Embryonic facial prominence (tissue), 1 donor: ENCODE measurements around the gene ZNRF1.
"Not testable (repeated sequence)": the region's sequence is repeated elsewhere in the genome, so short reads cannot be mapped to it uniquely, and the experiment has no call there.

Experiments
- DNase-seq: peaks from one replicate; pipeline ENCODE4 v3.0.0-alpha.2; 2016; ENCODE audit errors: extremely low spot score

ZNRF1 gene

DNA sequence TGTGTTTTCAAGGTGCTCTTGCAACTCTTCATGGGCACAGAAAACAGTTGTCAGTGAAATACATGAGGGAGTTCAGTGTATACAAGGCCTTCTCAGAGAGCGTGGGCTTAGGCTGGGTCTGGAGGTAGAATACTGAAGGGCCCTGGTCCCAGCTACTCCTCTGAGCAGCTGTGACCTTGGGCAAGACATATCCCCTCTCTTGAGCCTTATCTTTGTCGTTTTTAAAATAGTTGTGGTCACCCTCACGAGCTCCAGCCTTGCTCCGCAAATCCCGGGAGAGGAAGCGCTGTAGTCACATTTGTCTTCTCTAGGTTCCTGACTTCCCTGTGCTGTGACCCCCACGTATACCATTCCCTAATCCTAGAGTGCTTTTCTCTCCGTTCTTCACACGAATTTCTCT lies 3.6 kb downstream of the ZNRF1 start:
- no peak for DNase-seq

DNA sequence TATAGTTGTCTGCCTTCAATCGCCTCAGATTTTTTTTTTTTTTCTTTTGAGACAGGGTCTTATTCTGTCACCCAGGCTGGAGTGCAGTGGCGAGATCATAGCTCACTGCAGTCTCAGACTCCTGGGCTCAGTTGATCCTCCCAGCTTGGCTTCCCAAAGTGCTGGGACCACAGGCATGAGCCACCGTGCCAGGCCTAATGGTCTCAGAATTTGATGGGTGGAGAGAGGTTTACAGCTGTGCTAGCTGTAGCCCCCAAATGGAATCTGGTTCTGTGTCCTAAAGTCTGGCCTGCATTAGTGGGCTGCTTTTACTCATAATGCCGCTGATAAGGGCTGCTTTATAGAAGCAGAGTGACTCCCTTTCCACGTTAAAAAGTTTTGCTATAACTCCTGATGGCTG lies 5.1 kb downstream of the ZNRF1 start:
- no peak for DNase-seq

DNA sequence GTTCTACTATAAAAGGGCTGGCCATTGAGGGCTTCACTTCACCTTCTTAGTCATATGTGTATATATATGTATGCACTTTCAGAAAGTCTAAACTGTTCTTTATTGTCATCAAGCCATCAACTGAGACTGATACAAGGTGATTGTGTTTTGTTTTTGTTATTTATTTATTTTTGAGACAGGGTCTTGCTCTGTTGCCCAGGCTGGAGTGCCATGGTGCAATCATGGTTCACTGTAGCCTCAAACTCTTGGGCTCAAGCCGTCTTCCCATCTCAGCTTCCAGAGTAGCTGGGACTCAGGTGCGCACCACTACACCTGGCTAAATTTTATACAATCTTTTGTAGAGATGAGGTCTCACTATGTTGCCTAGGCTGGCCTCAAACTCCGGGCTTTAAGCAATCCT lies 5.6 kb downstream of the ZNRF1 start:
- no peak for DNase-seq

DNA sequence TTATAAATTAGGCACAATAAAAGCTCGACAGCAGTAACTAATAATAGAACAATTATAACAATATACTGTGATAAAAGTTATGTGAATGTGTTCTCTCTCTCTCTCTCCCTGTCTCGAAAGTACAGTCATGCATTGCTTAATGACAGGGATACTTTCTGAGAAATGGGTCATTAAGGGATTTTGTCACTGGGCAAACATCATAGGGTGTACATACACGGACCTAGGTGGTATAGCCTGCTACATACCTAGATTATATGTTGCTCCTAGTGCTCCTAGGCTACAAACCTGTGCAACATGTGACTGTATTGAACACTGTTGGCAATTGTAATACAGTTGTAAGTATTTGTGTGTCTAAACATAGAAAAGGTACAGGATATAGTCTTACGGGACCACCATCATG lies 6.9 kb downstream of the ZNRF1 start:
- DNase-seq, result no peak

DNA sequence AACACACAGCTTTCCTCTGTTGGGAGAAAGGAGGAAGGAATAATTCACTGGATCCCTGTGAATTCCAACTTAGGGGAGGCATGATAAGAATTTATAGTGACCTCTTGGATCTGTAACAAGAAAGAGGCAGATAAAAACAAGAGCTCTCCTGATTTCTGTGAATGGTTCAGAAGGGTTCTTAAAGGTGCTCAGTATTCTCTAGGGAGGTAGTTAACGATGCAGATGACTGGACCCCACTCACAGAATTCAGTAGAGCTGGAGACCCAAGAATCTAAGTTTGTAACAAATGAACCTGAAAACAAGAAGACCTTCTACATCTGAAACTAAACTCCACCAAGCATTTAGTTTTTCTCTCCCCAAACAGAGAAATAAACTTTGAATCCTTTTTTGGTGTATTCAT lies 8.6 kb downstream of the ZNRF1 start:
- DNase-seq, result no peak

DNA sequence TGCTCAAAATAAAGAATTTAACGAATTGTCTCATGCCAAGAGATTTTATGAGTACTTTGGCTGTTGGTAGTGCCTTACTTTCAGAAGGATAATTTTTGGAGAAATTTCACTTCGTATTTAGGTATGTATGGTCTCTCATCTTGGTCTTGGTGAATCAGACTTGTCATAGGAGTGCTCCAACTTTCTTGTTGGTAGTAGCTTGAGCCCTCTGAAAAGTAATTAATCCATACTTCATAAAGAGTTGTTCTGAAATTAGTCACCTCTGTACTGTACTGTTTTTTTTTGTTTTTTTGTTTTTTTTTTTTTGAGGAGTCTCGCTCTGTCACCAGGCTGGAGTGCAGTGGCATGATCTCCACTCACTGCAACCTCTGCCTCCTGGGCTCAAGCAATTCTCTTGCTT lies 11.6 kb downstream of the ZNRF1 start:
- DNase-seq, result no peak

DNA sequence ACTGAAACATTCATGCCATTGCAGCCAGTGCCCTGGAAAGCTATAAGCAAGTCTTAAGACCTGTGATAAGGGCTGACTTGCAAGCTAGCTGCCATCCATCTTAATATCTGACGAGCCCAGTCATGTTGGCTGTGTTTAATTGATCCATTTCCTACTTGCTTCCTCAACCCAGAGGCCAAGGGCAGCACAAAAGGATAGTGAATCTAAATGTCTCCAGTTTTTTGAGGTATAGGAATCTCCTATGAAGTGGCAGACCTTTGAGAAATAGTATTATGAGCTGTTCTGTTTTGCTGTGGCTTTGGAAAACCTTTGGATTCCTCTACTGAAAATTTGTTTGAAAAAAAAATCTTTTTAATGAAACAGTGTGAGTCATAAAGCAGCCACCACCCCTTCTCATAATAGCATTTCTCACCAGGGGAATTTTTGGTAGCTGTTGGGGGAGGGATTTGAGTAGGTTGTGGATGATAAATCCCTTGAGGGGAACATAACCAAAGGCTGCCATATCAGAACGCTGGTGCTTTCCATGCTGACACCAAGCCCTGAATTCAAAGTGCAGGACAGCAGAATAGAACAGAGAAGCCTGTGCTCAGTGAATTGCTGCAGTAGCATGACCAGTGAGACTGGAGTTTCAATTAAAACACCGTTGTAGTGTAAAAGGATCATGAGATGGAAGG lies 12.9 kb downstream of the ZNRF1 start:
- DNase-seq, result no peak

DNA sequence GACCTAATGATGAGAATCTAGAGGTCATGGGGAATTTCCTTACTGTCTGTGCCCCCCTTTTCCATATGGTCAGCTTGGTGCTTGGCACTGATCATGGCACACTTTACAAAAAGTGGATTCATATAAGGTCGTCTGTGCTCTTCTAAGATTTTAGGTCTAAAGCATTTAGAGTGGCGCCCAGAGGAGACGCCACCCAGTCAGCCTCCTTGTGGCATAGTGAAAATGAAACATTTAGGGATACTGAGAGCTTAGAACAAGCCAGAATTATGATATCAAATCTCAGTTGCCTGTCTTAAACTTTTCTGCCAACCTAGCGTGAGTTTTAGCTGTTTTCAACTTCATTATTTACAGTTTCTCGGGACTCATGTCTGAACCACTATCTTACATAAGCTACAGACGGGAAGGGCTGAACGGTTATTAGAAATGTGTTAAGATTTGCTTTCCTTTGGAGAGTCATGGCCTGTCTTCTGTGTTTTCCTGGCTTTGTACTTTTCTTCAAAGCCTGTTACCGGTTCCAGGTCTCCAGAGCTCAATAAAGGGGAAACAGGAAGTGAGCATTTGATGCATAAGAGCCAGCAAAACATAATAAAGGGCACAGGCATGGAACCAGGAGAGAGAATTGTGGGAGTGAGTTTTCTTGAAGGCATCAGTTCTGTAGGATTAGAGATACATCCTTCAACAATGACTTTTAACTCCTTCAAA lies 13.7 kb downstream of the ZNRF1 start:
- DNase-seq, result no peak

DNA sequence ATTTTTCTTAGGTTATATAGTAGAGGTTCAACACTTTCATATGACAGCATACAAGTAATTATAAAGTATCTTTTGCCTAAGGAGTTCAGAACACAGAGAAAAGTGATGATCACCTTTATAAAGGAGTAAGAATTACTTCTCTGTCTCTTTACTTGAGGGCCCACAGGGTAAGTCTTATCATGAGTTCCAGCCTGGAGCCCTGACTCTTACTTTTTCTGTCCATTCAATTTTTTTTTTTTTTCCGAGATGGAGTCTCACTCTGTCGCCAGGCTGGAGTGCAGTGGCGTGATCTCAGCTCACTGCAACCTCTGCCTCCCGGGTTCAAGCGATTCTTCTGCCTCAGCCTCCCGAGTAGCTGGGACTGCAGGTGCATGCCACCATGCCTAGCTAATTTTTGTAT lies 14.3 kb downstream of the ZNRF1 start:
- not testable (repeated sequence) for DNase-seq

DNA sequence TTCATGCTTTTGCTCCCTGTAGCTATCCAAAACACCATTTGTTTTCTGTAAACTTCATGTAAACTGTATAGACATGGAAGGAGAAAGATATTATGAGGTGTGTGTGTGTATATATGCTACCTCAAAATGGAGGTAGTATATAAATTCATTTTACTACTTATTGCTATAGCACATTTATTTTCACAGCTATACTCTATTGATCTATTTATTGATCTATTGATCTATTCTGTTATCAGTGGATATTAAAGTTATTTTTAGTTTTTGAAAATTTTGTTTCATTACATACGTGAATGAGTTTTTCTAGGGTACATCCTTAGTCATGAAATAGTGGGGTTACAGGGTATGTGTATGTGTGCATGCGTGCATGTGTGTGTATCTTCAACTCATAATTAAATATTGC lies 15.5 kb downstream of the ZNRF1 start:
- no peak for DNase-seq

DNA sequence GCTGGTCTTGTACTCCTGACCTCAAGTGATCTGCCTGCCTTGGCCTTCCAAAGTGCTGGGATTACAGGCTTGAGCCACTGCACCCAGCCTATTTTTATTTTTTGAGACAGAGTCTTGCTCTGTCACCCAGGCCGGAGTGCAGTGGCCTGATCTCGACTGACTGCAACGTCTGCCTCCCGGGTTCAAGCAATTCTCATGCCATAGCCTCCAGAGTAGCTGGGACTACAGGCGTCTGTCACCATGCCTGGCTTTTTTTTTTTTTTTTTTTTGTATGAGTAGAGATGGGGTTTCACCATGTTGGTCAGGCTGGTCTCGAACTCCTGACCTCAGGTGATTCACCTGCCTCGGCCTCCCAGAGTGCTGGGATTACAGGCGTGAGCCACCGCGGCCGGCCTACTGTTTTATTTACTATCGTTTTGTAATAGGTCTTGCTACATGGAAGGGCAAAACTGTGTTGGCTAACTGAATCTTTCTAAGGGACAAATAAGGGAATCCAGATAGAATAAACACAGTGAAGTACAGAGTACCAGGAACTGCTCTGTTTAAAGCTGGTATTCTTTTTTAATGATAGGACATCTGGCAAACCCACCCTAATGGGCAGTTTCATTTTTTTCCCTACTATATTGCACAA lies 17.7 kb downstream of the ZNRF1 start:
- not testable (repeated sequence) for DNase-seq

DNA sequence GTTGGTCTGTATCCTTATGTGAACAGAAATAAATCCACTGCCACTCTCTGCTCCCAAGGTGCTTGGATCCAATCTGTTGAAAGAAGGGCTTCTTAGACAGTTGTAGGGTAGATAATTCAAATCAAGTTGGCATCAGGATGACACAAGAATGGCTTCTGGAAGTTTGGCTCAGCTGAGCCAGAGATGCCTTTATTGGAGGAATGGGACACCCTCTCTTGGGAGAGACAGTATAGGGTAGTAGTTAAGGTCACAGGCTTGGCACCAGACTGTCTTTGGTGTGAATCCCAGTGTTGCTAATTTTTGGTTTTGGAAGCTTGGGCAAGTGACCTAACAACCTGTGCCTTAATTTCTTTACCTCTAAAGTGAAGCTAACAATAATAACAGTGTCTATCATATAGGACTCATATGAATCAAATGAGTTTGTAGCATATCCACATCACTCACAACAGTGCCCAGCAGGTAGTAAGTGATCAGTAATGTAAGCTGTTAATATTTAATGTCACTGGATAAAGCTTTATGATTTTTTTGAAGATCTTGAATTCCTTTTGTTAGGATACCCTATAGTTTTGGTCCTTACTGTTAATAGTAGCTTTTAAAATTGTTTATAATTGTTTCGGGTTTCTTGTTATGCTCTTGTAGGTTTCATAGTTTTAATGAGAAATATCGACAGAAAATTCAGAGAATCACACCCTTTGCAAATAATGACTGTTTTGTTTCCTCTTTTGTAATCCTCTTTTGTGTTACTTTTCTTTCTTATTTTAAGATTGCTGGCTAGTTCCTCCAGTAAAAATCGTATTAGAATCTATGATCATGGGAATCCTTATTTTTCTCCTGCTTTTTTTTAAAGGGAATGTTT lies 19.1 kb downstream of the ZNRF1 start:
- no peak for DNase-seq

DNA sequence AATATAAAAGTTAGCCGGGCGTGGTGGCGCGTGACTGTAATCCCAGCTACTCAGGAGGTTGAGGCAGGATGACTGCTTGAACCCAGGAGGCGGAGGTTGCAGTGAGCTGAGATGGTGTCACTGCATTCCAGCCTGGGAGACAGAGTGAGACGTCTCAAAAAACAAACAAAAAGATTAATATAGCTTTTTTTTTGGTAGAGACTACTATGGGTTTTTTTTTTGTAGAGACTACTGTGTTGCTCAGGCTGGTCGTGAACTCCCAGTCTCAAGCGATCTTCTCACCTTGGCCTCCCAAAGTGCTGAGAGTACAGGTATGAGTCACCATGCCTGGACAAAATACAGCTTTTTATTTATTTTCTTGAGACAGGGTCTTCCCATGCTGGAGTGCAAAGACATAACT lies 20.2 kb downstream of the ZNRF1 start:
- no peak for DNase-seq

DNA sequence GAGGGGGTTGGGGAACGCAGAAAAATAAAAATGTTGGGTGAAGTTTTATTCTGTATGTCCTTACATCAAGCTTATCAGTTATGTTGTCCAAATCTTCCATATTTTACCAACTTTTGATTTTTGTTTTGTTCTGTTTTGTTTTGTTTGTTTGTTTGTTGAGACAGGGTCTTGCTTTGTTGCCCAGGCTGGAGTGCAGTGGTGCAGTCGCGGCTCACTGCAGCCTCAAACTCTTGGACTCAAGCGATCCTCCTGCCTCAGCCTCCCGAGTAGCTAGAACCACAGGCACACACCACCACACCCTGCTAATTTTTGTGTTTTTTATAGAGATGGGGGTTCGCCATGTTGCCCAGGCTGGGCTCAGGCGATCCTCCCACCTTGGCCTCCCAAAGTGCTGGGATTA lies 20.8 kb downstream of the ZNRF1 start:
- DNase-seq, result no peak

DNA sequence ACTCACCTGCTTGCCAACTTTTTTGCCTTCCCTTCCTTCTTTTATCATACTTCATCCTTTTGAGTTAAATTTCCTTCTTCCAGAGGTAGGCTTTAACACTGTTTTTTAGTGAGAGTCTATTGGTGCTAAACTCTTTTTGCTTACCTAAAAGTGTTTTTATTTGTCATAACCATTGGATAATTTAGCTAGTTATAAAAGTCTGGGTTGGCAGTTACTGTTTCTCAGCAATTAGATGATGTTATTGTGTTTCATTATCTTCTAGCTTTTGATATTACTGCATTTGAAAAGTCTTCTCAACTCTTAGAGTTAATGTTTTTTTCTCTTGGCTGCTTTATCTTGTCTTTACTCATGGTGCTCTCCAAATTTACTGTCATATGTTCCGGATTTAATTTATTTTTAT lies 22.6 kb downstream of the ZNRF1 start:
- DNase-seq, result no peak

DNA sequence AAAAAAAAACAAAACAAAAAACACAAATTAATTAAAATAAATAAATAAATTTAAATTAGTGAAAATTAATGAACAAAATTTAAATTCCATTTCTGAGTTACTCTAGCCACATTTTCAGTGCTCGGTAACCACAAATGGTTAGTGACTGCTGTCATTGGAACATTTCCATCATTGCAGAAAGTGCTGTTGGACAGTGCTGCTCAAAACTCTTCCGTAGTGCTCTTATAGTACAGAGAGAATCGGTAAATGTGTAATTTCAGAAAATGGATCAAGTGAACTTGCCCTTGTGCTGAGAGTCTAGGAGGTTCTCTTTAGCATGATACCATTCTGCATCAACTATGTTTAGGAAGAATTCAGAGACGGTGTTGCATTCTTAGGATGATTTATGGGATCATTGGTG lies 23.7 kb downstream of the ZNRF1 start:
- DNase-seq, result no peak

DNA sequence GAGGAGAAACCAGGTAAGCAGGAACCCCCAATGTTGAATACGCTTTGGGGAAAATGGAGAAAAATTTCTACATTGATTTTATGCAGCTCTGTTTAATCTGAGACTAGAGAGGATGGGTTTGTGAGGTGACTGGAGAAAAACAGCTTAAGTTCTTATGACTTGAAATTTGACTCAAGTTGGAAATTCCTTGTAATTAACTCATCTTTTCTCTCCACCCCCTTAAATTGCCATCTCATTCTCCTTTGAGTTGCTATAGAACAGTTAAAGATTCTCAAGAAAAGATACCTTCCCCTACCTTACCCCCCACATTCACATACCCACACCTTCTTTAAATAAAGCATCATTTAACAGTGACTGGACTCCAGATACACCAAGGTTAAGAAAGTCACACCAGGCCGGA lies 24.2 kb downstream of the ZNRF1 start:
- no peak for DNase-seq

DNA sequence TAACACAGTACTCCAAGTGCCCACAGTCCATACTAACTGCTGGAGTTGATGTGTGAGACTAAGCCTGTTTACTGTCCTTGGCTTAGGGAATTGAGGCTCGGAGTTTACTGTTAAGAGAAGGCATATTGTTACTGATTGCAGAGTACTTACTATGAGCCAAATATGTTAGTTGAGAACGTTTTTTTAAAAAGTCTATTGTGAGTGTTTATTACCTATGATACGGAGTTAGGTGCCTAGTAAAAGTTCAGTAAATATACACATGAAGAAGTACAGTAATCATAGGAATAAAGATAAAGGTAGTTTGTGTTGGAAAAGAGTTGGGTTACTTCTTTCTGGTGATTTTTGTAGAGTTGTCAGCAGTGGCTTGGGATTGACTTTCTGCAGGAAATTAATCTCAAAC lies 25.4 kb downstream of the ZNRF1 start:
- DNase-seq, result no peak

DNA sequence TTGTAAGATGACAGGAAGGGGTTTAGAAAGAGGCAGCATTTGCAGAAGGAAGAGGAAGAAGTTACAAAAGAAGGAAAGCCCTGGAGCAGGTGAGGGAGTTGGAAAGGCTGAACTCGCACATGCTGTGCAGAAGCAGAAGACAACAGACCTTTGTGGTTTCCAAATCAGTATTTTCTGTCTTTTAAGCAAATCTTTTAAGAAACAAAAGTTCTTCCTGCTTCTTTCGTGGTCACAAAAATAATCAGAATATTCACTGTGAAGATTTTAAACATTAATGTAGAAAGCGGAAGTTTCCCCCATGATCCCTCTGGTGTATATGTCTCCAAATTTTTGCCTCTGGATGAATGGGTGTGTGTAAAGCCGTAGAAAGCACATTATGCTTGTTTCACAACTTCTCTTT lies 25.8 kb downstream of the ZNRF1 start:
- no peak for DNase-seq

DNA sequence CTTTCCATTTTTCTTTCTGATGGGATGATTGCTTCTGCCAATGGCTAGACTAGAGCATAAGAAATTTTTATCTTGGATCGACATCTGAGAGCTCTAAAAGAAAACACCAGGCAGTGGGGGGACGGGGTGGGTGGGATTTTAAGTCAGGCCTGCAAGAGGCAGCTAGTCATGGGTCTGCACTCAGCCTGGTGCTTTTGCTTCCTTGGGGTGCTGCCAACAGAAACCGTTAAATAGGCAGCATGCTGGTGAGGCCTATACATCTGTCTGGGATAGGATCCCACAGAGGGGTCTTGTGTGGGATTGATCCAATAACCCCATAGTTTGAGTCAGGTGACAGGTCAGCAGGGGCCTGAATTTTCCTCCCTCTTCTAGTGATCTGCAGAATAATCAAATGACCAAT lies 26.9 kb downstream of the ZNRF1 start:
- DNase-seq, result no peak

DNA sequence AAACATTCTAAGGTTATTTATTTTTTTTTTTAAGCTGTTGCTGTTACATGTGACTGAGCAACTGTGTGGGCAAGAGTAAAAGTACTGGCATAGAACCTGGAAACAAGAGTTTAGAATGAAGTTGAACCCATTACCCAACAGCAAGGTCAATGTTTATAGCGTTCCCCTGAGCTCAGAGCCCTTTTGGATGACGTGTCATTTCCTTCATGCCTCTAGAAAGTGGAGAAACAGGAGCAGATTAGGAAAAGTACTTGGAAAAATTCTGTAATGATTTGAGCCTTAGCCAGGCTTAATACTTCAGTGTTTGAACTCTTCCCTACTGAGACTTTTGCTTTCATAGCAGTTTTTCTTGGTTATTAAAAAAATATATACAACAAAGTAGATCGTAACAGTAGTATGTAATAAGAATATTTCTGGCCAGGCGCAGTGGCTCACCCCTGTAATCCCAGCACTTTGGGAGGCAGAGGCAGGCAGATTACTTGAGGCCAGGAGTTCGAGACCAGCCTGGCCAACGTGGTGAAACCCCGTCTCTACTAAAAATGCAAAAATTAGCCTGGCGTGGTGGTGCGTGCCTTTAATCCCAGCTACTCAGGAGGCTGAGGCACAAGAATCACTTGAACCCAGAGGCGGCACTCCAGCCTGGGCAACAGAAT lies 27.5 kb downstream of the ZNRF1 start:
- not testable (repeated sequence) for DNase-seq

DNA sequence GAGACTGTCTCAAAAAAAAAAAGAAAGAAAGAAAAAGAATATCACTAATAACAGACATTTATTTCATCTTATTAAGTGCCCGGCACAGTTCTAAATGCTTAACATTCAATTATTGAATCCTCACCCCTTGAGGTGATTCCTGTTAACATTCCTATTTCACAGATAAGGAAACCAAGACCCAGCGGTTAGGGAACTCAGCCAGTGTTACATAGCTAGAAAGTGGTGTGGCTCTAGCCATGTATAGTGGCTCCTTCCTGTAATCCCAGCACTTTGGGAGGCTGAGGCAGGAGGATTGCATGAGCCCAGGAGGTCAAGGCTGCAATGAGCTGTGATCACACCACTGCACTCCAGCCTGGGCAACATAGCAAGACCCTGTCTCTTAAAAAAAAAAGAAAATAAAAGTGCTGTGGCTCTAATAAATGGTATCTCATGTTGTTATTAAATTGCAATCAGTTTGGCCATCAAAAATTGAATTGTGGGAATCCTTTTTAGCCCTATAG lies 28.1 kb downstream of the ZNRF1 start:
- DNase-seq, result no peak
